Panc1 (cell line): ENCODE data around the gene GSTT4. TPM values are rescaled to one million over a fixed set of nuclear protein-coding genes. Genes with fewer than 3 reads are reported as not detected.
"Not testable (repeated sequence)": the region's sequence is repeated elsewhere in the genome, so short reads cannot be mapped to it uniquely, and the experiment has no call there.

Experiments used
- ATAC-seq: fragments of 200-7000 bp; cut with Tn5 transposase; 2 replicates; pipeline ENCODE4 v1.9.1; 2020; ENCODE audit warnings: mild to moderate bottlenecking, moderate library complexity
- BruUV-seq: library from RNA; stranded (reverse); fragments of 400-500 nt; replicated peaks from 2 replicates; lab custom pipeline; 2021; lab: Mats Ljungman, UMichigan
- CTCF ChIA-PET: fragments of 300-600 bp; sonication (Branson Sonifier 250); formaldehyde crosslinking; loops from one replicate; lab custom pipeline; 2022; ENCODE audit warnings: antibody characterized with exemption; lab: Charles Lee
- POLR2A ChIA-PET: fragments of 300-600 bp; sonication (Branson Sonifier 250); formaldehyde crosslinking; loops from one replicate; lab custom pipeline; 2022; ENCODE audit warnings: antibody characterized with exemption; lab: Charles Lee
- DNase-seq: peaks from one replicate; pipeline ENCODE4 v3.0.0-alpha.2; 2010; ENCODE audit warnings: low read depth, low spot score
- H3K27ac ChIP-seq: 2 replicates; pipeline ENCODE4 v1.5.1; 2011; ENCODE audit warnings: mild to moderate bottlenecking, low read length, inconsistent platforms
- H3K27me3 ChIP-seq: fragments of 200-500 bp; sonication (Bioruptor generic); 2 replicates; pipeline ENCODE4 v1.6.0; 2014; ENCODE audit warnings: low read length, inconsistent platforms; ENCODE audit not compliant: control insufficient read depth, insufficient read depth
- H3K36me3 ChIP-seq: fragments of 200-500 bp; sonication (Bioruptor generic); 2 replicates; pipeline ENCODE4 v1.5.1; 2014; ENCODE audit warnings: inconsistent platforms, mild to moderate bottlenecking, low read length, moderate library complexity; ENCODE audit not compliant: control insufficient read depth, insufficient read depth
- H3K4me1 ChIP-seq: 2 replicates; pipeline ENCODE4 v1.5.1; 2011; ENCODE audit warnings: inconsistent platforms, mild to moderate bottlenecking, low read length, moderate library complexity; ENCODE audit not compliant: control insufficient read depth, insufficient read depth
- H3K4me3 ChIP-seq, 2 experiments: 2 replicates each; pipeline ENCODE4 v1.5.1; 2011 to 2012; ENCODE audit warnings: low read depth in 2 of 2, low read length in 2 of 2, mild to moderate bottlenecking in 2 of 2, inconsistent platforms in 1 of 2, moderate library complexity in 1 of 2
- H3K9me3 ChIP-seq: fragments of 200-500 bp; sonication (Bioruptor generic); 2 replicates; pipeline ENCODE4 v1.5.1; 2014; ENCODE audit warnings: low read depth, mild to moderate bottlenecking, inconsistent platforms, low read length, moderate library complexity; ENCODE audit not compliant: control insufficient read depth, insufficient read depth
- POLR2AphosphoS5 ChIP-seq: IDR thresholded peaks from 2 replicates; pipeline ENCODE4 v1.6.1; 2012; ENCODE audit warnings: mild to moderate bottlenecking, low read depth, low read length, moderate library complexity
- SIN3A ChIP-seq: IDR thresholded peaks from 2 replicates; pipeline ENCODE4 v1.6.1; 2012; ENCODE audit warnings: low read depth, mild to moderate bottlenecking, low read length, moderate library complexity, borderline replicate concordance; ENCODE audit not compliant: insufficient read depth
- TCF7L2 ChIP-seq: IDR thresholded peaks from 2 replicates; pipeline ENCODE4 v1.6.1; 2011; ENCODE audit warnings: mild to moderate bottlenecking, low read depth, low read length, inconsistent platforms
- in situ Hi-C: cut with HindIII; loops from 2 replicates; pipeline ENCODE4 v1.10.0; 2016; ENCODE audit warnings: low sequenced_read_pairs, low pct_unique_long_range_greater_than_20kb
- intact Hi-C: fragments of 100-400 bp; cut with micrococcal nuclease; formaldehyde crosslinking; loops from one replicate; pipeline ENCODE4 v1.10.0; 2022; ENCODE audit not compliant: unreplicated experiment
- total RNA-seq: library from RNA; stranded (reverse); gene quantifications from one replicate; pipeline ENCODE4 v1.2.1, GENCODE V29; 2021; ENCODE audit not compliant: unreplicated experiment
- TF ChIP-seq, protein P1 (sequence below), 2 experiments: IDR thresholded peaks; 2 replicates each; pipeline ENCODE4 v1.6.1; 2011 to 2012; ENCODE audit warnings: low read depth in 2 of 2, control low read depth in 1 of 2, low read length in 1 of 2, mild to moderate bottlenecking in 1 of 2, moderate library complexity in 1 of 2; ENCODE audit not compliant: insufficient read depth in 1 of 2
- TF ChIP-seq, protein P2 (sequence below): fragments of 450-650 bp; IDR thresholded peaks from 2 replicates; pipeline ENCODE4 v1.5.1; 2017; ENCODE audit warnings: mild to moderate bottlenecking

The GSTT4 gene
- total RNA-seq, 1 experiment from 2014 or later: not detected

DNA sequence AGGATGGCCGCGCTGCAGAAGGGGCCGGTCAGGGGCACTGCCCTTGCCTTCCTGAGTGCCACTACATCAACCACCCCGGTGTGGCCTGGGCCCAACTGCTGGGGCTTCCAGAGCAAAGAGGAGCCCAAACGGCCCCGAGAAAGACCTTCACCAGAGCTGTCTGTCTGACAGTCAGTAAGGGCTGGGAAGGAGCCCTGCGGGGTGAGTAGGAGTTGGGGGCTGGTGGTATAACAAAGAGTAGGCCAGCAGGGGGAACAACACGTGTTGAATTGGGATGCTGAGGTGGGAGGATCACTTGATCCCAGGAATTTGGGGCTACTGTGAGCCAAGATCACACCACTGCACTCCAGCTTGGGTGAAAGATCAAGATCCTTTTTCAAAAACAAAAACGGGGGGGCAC, 3.9 kb downstream of the GSTT4 start:
- Histone ChIP-seq H3K4me3 (no peak overlapping the region), H3K9me3 (no peaks in the 10 kb centered on the region), H3K27me3 (no peaks in the 10 kb centered on the region), H3K36me3 (no peaks in the 10 kb centered on the region), H3K27ac (no peak overlapping the region), H3K4me1 (no peaks in the 10 kb centered on the region)
- no TSS peak for BruUV-seq
- ChIA-PET POLR2A (no interaction called here), CTCF (no interaction called here)
- intact Hi-C loops: no loop called here
- in situ Hi-C loops: no loop called here
- TF ChIP-seq, protein P1, sequence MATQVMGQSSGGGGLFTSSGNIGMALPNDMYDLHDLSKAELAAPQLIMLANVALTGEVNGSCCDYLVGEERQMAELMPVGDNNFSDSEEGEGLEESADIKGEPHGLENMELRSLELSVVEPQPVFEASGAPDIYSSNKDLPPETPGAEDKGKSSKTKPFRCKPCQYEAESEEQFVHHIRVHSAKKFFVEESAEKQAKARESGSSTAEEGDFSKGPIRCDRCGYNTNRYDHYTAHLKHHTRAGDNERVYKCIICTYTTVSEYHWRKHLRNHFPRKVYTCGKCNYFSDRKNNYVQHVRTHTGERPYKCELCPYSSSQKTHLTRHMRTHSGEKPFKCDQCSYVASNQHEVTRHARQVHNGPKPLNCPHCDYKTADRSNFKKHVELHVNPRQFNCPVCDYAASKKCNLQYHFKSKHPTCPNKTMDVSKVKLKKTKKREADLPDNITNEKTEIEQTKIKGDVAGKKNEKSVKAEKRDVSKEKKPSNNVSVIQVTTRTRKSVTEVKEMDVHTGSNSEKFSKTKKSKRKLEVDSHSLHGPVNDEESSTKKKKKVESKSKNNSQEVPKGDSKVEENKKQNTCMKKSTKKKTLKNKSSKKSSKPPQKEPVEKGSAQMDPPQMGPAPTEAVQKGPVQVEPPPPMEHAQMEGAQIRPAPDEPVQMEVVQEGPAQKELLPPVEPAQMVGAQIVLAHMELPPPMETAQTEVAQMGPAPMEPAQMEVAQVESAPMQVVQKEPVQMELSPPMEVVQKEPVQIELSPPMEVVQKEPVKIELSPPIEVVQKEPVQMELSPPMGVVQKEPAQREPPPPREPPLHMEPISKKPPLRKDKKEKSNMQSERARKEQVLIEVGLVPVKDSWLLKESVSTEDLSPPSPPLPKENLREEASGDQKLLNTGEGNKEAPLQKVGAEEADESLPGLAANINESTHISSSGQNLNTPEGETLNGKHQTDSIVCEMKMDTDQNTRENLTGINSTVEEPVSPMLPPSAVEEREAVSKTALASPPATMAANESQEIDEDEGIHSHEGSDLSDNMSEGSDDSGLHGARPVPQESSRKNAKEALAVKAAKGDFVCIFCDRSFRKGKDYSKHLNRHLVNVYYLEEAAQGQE (IDR thresholded peaks at IDR 0.05; ENCODE audit: insufficient read depth in 1 of 2, low read depth in 2 of 2, low read length in 1 of 2): no peak
- TF ChIP-seq SIN3A (no peak), TCF7L2 (no peak), POLR2AphosphoS5 (no peak)
- TF ChIP-seq, protein P2, sequence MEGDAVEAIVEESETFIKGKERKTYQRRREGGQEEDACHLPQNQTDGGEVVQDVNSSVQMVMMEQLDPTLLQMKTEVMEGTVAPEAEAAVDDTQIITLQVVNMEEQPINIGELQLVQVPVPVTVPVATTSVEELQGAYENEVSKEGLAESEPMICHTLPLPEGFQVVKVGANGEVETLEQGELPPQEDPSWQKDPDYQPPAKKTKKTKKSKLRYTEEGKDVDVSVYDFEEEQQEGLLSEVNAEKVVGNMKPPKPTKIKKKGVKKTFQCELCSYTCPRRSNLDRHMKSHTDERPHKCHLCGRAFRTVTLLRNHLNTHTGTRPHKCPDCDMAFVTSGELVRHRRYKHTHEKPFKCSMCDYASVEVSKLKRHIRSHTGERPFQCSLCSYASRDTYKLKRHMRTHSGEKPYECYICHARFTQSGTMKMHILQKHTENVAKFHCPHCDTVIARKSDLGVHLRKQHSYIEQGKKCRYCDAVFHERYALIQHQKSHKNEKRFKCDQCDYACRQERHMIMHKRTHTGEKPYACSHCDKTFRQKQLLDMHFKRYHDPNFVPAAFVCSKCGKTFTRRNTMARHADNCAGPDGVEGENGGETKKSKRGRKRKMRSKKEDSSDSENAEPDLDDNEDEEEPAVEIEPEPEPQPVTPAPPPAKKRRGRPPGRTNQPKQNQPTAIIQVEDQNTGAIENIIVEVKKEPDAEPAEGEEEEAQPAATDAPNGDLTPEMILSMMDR: no peak
- ATAC-seq: no peak
- no peak for DNase-seq

DNA sequence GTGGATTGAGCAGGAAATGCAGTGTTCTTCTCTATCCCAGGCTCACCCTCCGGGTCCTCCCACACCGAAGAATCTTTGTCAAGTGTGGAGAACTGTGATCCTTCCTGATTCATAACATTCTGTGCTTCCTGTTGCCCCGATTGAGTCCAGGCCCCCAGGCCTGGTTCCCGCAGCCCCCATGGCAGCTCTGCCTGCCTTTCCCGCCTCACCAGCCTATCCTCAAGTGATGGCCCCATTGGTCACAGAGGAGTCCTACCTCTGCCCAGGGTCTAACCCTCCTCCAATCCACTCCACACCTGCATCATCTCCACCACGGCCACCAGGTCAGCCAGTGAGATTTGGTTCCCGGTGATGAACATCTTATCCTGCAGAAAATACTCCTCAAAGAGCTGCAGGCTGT, 5.5 kb downstream of the GSTT4 start:
- H3K27me3 ChIP-seq, H3K27ac ChIP-seq, in situ Hi-C loops, H3K9me3 ChIP-seq, BruUV-seq, H3K4me1 ChIP-seq, intact Hi-C loops, H3K4me3 ChIP-seq, ATAC-seq, POLR2A ChIA-PET, CTCF ChIA-PET, H3K36me3 ChIP-seq, DNase-seq: not testable (repeated sequence)

DNA sequence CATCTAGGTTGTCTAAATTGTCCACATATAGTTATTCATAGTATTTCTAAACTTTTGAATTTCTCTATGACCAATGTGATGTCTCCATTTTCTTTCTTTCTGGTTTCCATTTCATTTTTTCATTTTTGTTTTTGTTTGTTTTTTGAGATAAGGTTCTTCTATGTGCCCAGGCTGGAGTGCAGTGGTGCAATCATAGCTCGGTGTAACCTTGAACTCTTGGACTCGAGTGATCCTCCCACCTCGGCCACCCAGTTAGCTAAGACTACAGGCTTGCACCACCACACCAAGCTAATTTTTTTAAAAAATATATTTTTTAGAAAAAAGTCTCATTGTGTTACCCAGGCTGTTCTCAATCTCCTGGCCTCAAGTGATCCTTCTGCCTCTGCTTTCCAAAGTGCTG, 8.2 kb downstream of the GSTT4 start:
- no peak overlapping the region for H3K4me3 ChIP-seq
- H3K36me3 ChIP-seq: no peaks in the 10 kb centered on the region
- POLR2A ChIA-PET: no interaction called here
- H3K27ac ChIP-seq: no peak overlapping the region
- intact Hi-C loops (no loop called here), in situ Hi-C loops (no loop called here)
- BruUV-seq: no TSS peak
- TF ChIP-seq, protein P2: no peak
- no peak for TF ChIP-seq SIN3A
- no peak for DNase-seq
- no peak for ATAC-seq
- H3K9me3 ChIP-seq: no peaks in the 10 kb centered on the region
- no peaks in the 10 kb centered on the region for H3K27me3 ChIP-seq
- CTCF ChIA-PET: no interaction called here
- no peaks in the 10 kb centered on the region for H3K4me1 ChIP-seq

DNA sequence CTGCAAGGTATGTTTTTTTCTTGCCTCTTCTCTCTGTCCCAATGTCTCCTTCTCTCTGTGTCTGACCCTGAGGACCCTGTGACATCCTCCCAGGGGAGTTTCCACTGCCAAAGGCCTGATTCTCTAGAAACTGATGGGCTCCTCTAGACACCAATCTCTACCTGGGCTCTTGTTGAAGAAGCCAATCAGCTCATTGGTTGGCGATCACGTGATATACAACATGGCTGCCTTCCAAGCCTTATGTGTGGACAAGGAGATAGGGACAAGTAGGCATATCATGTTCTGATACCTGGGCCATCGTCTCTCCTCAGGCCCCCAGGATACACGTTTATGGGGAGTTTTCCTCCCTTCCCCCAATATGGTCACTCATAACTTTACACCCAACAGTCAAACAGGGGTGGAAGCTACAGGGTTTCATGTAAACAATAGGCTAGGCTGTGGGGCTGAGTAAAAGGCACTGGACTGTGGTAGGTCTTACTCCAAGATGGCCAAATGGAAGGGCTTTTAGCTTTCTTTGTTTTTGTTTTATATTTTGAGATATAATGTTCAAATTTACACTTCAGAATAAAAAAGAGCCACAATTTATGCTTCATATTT, 11.6 kb downstream of the GSTT4 start:
- H3K4me3 ChIP-seq, H3K36me3 ChIP-seq, CTCF ChIA-PET, BruUV-seq, POLR2A ChIA-PET, ATAC-seq, H3K4me1 ChIP-seq, intact Hi-C loops, H3K27ac ChIP-seq, in situ Hi-C loops, DNase-seq, H3K9me3 ChIP-seq, H3K27me3 ChIP-seq: not testable (repeated sequence)

DNA sequence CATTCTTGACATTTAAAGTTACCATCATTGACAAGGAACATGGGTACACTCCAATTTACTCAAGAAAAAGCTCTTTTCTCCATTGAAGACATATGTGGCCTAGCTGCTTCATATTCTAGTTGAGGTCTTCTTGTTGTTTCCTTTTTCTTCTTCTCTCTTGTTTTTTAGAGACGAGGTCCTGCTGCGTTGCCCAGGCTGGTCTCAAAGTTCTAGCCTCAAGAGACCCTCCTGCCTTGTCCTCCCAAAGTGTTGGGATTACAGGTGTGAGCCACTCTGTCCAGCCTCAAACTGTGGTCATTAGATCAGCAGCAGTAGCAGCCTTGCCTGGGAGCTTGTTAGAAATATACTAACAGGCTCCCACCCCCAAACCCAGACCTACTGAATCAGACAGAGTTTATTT, 12.2 kb downstream of the GSTT4 start:
- H3K27me3 ChIP-seq, ATAC-seq, in situ Hi-C loops, H3K4me3 ChIP-seq, DNase-seq, BruUV-seq, H3K36me3 ChIP-seq, H3K27ac ChIP-seq, CTCF ChIA-PET, H3K4me1 ChIP-seq, H3K9me3 ChIP-seq, intact Hi-C loops, POLR2A ChIA-PET: not testable (repeated sequence)
